GM18868 (cell line): ENCODE data around the gene PCDHA1.

Source experiments
- ATAC-seq: cut with Tn5 transposase; IDR thresholded peaks from one replicate; pipeline ENCODE4 v1.9.1; 2021; ENCODE audit warnings: mild to moderate bottlenecking, moderate library complexity; ENCODE audit not compliant: unreplicated experiment

The PCDHA1 gene

GRCh38 chr5:140986117-140986521, 200.2 kb downstream of the PCDHA1 start:
- ATAC-seq = no peak

GRCh38 chr5:140988100-140988499, 202.2 kb downstream of the PCDHA1 start:
- ATAC-seq = no peak

DNA sequence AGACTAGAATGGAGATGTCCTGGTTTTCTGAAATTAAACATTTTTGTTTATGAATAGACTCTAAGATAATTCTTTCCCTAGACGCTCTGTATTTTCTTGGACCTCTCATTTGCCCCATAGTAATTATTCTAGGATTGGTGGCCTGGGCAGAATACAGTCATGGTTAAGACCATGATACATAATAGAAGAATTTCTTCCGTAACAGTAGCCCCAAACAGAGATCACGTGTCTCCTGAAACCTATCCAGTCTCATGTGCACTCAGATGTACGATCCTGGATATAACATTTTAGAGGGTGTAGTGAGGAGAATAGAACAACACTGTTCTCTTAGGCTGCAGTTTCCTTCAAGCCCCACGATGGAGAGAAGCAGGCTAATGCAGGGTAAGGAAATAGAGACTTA, 202.7 kb downstream of the PCDHA1 start:
- no peak for ATAC-seq

DNA sequence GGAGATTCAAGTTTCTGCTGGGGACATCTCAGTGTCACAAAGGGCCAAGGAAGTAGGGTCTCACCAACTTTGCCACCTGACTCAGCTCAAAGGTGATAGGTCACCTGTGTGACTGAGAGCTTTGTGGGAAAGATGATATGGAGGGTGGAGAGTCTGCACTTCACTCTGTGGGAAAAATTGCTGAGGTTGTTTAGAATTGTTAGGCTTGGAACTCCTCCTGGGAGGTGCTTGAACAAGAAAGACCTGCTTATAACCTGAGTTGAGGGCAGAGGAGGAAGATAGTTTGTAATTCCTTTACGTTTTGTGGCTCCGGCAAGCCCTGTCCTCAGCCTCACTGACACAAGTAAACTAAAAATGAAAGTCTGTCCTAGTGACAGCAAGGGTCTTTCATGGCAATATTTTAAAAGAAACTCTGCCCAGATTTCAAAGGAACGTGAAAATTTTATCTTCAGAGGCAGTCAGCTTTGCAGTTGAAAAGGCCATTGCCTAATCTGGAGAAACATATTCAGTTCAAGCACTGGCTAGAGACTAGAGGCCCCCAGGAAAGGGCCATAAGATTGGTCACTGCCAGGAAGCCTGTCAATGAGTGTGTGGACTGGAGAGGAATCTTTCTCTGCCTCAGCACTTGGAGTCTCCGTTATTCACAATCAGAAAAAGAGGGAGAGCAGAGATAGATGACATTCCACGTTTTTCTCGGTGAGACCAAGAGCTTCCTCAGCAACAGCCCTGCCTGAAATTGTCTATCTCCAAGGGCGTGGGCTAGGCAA, 203.5 kb downstream of the PCDHA1 start:
- ATAC-seq = no peak

- no peak for ATAC-seq
Observed at GRCh38 chr5:140992828-140993227, 206.9 kb downstream of the PCDHA1 start.

DNA sequence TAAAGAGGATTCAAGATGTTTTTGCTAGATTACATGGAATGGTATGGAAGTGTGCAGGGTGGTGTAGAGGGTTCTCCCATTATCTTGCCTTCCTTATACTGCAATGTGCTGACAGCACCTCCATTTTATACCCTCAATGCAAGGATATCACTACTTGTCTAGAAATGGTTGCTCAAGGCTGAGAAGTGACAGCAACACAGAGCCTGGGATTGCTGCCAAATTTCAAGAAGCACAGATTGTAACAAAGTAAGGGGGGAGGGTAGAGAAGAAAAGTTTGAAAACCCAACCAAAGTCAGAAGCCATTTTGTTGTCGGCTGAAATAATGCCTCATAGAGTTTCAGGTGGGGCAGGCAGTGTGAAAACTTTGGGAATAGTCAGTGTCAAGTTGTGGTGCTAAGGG, 210.1 kb downstream of the PCDHA1 start:
- ATAC-seq = no peak

DNA sequence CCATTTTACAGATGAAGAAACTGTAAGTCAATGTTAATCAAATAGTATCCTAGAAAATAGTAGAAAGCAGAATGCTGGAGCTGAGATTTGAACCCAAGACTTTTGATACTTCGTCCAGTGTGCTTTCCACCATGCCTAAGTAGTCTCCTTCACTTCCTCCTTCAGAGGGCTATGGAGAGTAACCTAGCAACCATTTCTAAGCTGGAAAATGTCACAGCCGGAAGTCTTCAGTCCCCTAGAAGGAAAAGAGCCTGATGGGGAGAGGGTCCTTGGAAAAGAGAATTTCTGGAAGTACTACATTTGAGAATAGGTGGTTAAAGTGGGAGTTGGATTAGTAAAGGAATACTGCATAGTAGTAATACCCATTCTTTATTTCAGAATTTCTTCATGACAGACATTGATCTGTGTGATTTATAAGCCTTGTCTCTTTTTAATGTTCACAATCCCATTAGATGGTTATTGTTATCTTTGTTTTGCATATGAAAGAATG, 213.0 kb downstream of the PCDHA1 start:
- no peak for ATAC-seq

DNA sequence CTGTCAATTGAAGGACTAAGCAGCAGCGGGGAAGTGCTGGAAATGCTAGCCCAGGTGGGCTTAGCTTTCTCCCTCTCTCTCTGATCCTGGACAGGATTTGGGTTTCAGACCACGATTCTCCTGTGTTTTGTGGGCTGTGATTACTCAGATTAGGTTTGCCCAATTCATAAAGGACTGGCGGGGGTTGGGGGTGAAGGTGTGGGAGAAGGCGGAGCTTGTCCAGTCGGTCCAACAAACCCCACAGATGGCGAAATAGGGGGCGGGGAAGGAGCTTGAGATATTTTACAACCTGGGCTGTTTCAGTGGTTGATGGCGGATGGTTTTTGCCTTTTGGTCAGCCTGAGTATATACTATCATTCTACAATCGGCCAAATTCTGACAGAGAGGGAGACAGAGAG, 215.5 kb downstream of the PCDHA1 start:
- no peak for ATAC-seq

GRCh38 chr5:141001844-141002604, 216.1 kb downstream of the PCDHA1 start:
- no peak for ATAC-seq

- no peak for ATAC-seq
Observed at GRCh38 chr5:141002605-141002965, 216.6 kb downstream of the PCDHA1 start.

DNA sequence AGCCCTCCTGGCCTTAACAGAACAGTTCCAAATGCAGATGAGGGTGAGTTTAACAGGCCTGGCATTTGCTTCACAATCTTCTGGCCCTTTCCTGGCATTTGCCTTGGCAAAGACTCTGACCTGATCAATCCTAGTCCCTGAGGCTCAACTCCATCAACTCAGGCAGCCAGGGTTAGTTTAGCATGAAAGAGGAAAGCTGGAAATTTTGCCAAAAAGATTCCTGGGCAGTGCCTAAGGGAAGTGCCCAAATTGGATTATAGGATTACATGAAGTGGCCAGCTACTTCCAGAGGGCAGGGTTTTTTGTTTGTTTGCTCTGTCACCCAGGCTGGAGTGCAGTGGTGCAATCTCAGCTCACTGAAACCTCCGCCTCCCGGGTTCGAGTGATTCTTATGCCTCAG, 217.1 kb downstream of the PCDHA1 start:
- ATAC-seq = no peak

GRCh38 chr5:141003791-141004611, 218.1 kb downstream of the PCDHA1 start:
- ATAC-seq = no peak

DNA sequence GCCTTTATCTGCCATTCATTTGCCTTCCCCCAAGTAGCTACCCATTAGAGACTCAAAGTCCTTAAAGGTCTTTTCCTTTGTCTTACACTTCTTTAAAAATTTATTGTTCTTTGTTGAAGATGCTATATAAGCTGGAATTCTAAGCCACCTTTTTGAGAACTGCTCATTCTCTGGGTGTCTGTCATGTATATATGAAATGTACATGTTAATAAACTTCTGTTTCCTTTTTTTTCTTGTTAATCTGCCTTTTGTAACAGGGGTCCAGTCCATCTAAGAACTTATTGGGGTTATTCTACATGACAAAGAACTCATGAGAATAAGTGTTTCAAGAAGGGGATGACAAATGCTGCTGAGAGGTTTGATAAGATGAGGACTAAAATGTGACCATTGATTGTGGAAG, 221.9 kb downstream of the PCDHA1 start:
- no peak for ATAC-seq

DNA sequence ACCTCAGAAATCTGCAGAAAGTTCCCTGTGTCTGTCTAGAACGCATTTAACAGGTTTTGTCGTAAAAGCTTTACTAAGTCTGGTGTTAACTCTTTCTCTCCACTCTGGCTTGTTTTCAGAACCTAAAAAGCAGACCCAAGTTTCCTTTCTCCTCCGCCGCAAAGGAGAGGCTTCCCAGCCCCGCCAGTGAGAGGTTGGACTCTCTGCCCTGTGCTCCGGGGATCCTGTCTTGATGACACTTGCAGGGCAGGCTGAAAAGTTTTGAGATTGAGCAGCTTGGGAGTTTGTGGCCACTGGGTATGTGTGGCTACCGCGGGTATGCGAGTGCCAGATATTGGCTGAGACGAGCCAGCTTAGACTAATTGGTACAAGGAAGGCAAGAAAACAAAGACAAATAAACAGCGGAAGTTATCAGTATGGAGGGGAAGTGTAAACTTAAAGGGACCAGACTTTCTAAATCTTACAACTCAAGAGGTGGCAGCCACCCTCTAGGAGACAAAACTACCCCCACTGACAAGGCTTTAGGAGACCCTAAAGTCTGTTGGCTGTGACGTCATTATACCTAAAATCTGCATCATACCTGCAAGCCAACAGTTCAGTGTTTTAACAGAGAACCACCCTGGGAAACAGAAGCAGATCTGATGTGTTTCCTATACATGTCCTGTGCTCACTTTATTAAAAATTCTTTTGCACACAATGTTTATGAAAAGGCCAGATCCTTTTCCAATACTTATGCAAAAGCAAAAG, 224.3 kb downstream of the PCDHA1 start:
- no peak for ATAC-seq

DNA sequence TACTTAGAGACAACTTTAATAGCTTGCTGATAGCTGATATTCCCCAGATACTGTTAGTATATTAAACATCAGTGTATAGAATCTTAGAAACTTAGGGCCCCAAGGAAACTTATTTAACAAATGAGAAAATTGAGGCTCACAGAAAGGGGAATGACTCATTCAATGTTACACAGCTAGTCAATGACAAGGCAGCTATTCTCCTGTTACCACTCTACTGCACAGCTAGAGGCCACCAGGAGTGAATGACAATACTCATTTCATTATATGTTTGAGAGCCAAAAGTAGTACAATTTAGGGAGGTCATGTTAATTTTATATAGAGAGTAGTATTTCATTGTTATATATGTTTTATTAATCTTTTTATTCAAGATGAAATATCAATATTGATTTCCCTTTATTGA, 232.0 kb downstream of the PCDHA1 start:
- no peak for ATAC-seq

- ATAC-seq = no peak
Observed at GRCh38 chr5:141022384-141022783, 236.4 kb downstream of the PCDHA1 start.

GRCh38 chr5:141031006-141031405, 245.1 kb downstream of the PCDHA1 start:
- ATAC-seq = no peak

- no peak for ATAC-seq
Observed at GRCh38 chr5:141032626-141033025, 246.7 kb downstream of the PCDHA1 start.

- no peak for ATAC-seq
Observed at GRCh38 chr5:141039061-141039460, 253.1 kb downstream of the PCDHA1 start.

- no peak for ATAC-seq
Observed at GRCh38 chr5:141039517-141039916, 253.6 kb downstream of the PCDHA1 start.
